ENCODE data around the gene ASF1B. TPM values are rescaled to one million over a fixed set of nuclear protein-coding genes. Genes with fewer than 3 reads are reported as not detected.

ASF1B gene
- total RNA-seq, 1 donor from 2014 or later = 27.4 TPM

DNA sequence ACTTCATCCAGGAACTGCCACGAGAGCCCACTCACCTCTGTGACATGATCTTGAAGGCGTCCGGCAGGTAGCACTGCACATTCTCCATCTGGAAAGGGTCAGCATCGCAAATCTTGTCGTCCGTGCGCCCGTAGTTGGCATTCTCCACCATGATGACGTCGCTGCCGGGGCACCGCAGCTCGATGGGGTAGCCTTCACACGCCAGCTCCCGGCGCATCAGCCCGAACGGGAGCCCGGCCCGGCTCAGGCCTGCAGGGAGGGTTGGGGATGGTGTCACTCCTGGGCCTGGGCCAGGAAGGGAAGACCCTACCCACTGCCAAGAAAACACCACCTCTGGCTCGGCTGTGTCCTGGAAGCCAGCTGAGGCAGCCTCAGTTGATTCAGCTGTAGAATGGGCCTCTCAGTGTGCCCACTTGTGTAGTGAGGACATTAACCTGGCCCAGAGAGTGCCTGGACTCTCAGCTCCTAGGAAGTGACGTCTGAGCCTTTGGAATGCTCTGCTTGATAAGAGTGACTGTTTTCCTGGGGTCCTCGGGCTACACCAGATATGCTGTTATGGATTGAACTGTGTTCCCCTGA, 41.2 kb upstream of the ASF1B start:
- Mint-ChIP-seq H3K4me3 (no peak overlapping the region), H3K27me3 (no peaks in the 10 kb centered on the region), H3K9me3 (no peaks in the 10 kb centered on the region), H3K27ac (no peak overlapping the region), H3K36me3 (peaks cover 9% of the 10 kb centered on the region), H3K4me1 (ENCODE audit: unreplicated experiment) (no peaks in the 10 kb centered on the region)
- TF ChIP-seq, protein P1, sequence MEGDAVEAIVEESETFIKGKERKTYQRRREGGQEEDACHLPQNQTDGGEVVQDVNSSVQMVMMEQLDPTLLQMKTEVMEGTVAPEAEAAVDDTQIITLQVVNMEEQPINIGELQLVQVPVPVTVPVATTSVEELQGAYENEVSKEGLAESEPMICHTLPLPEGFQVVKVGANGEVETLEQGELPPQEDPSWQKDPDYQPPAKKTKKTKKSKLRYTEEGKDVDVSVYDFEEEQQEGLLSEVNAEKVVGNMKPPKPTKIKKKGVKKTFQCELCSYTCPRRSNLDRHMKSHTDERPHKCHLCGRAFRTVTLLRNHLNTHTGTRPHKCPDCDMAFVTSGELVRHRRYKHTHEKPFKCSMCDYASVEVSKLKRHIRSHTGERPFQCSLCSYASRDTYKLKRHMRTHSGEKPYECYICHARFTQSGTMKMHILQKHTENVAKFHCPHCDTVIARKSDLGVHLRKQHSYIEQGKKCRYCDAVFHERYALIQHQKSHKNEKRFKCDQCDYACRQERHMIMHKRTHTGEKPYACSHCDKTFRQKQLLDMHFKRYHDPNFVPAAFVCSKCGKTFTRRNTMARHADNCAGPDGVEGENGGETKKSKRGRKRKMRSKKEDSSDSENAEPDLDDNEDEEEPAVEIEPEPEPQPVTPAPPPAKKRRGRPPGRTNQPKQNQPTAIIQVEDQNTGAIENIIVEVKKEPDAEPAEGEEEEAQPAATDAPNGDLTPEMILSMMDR (conservative IDR thresholded peaks at IDR 0.05) = no peak
- DNase-seq (ENCODE audit: extremely low spot score, unreplicated experiment) = no peak

DNA sequence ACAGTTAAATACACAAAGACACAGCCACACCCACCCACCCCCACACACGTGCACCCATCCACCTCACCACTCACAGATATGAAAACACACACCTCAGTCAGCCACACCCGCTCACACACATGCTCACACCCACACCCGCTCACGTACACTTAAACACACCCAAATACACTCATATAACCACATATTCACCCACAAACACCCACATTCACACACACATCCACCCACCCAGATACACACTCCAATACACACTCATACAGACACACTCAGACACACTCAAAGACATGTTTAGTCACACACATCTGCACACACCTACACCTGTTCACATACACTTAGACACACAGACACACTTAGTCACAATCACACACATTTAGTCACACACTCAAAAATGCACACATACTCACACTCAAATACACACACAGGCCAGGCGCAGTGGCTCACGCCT, 39.0 kb upstream of the ASF1B start:
- H3K9me3 Mint-ChIP-seq = no peaks in the 10 kb centered on the region
- no peaks in the 10 kb centered on the region for H3K4me1 Mint-ChIP-seq (ENCODE audit: unreplicated experiment)
- H3K36me3 Mint-ChIP-seq = peaks cover 21% of the 10 kb centered on the region
- no peaks in the 10 kb centered on the region for H3K27me3 Mint-ChIP-seq
- no peak for DNase-seq (ENCODE audit: extremely low spot score, unreplicated experiment)
- no peak overlapping the region for H3K27ac Mint-ChIP-seq
- no peak overlapping the region for H3K4me3 Mint-ChIP-seq
- TF ChIP-seq, protein P1 (conservative IDR thresholded peaks at IDR 0.05) = no peak

DNA sequence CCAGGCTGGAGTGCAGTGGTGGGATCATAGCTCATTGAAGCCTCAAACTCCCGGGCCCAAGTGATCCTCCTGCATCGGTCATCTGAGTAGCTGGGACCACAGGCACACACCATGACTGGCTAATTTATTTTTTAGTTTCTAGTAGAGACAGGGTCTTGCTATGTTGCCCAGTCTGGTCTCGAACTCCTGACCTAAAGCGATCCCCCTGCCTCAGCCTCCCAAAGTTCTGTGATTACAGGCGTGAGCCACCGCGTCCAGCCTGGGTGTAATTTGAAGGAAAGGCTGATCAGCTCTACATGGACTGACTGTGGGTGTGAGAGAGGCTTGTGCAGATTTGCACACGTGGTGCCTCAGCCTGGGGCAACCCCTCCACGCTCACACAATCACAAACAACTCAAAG, 38.5 kb upstream of the ASF1B start:
- H3K9me3 Mint-ChIP-seq = no peaks in the 10 kb centered on the region
- H3K36me3 Mint-ChIP-seq = peaks cover 26% of the 10 kb centered on the region
- TF ChIP-seq, protein P1 (conservative IDR thresholded peaks at IDR 0.05) = no peak
- no peak overlapping the region for H3K4me3 Mint-ChIP-seq
- no peaks in the 10 kb centered on the region for H3K27me3 Mint-ChIP-seq
- DNase-seq (ENCODE audit: extremely low spot score, unreplicated experiment) = no peak
- H3K27ac Mint-ChIP-seq = no peak overlapping the region
- no peaks in the 10 kb centered on the region for H3K4me1 Mint-ChIP-seq (ENCODE audit: unreplicated experiment)

DNA sequence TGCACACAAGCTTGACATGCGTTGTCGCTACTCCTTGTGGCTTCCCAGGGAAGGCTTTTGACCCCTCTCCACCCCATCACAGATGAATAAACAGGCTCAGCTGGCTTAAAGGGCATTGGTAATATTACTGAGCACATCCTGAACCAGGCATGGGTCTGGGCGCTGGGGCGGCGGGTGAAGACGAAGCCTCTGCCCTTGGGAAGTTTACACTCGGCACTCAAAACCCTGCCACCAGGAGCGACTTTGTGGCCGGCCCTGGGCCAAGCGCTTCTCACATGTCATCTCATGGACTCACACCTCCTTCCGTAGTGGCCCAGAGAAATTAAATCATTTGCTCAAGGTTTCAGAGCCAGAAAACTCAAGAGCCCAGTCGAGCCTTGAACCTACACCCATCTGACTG, 32.6 kb upstream of the ASF1B start:
- no peak overlapping the region for H3K27ac Mint-ChIP-seq
- peaks cover 14% of the 10 kb centered on the region for H3K4me1 Mint-ChIP-seq (ENCODE audit: unreplicated experiment)
- DNase-seq (ENCODE audit: extremely low spot score, unreplicated experiment) = no peak
- H3K9me3 Mint-ChIP-seq = no peaks in the 10 kb centered on the region
- H3K27me3 Mint-ChIP-seq = no peaks in the 10 kb centered on the region
- TF ChIP-seq, protein P1 (conservative IDR thresholded peaks at IDR 0.05) = no peak
- H3K36me3 Mint-ChIP-seq = peaks cover 18% of the 10 kb centered on the region
- no peak overlapping the region for H3K4me3 Mint-ChIP-seq

DNA sequence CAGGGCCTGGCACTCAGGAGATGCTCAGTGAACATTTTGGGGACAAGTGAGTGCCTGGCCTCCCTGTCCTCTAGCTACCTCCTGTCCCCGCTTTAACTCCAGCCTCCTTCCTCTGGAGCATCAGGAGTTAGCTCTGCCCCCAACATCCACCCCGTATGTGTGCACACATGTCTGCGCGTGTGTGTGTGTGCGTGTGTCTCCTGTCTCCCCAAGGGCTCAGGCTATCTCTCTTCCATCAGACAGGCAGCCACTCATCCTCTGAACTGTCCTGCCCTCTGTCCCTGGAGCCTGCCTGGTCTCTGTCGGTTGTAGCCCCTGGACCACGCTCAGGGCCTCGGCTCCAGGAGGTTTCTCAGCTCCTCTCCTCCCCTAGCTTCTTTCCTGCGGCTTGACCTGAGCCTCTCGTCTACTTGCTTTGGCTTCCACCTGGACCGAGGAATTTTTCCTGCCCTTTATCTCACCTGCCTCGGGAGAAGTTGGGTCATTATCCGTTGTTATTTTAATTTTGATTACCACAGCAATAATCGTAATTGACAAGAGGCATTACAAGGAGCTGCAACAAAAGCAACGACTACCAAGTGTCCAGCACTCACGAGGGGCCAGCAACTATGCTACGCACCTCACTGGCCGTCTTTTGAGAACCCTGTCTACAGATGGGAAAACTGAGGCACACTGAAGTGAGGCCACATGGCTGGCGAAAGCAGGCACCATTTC, 32.0 kb upstream of the ASF1B start:
- Mint-ChIP-seq H3K27ac (no peak overlapping the region), H3K27me3 (no peaks in the 10 kb centered on the region), H3K4me1 (ENCODE audit: unreplicated experiment) (peaks cover 14% of the 10 kb centered on the region), H3K36me3 (peaks cover 17% of the 10 kb centered on the region), H3K4me3 (no peak overlapping the region), H3K9me3 (no peaks in the 10 kb centered on the region)
- TF ChIP-seq, protein P1 (conservative IDR thresholded peaks at IDR 0.05) = no peak
- DNase-seq (ENCODE audit: extremely low spot score, unreplicated experiment) = no peak
